Measurements from ENCODE around the gene EFCAB7. TPM values are rescaled to one million over a fixed set of nuclear protein-coding genes. Genes with fewer than 3 reads are reported as not detected.
A peak's percentile ranks its signal among the peaks of the same experiment; 100 is the strongest.
"Not testable (repeated sequence)": the region's sequence is repeated elsewhere in the genome, so short reads cannot be mapped to it uniquely, and the experiment has no call there.

Gene EFCAB7
- total RNA-seq, 1 experiment from 2014 or later: 2.8 TPM

DNA sequence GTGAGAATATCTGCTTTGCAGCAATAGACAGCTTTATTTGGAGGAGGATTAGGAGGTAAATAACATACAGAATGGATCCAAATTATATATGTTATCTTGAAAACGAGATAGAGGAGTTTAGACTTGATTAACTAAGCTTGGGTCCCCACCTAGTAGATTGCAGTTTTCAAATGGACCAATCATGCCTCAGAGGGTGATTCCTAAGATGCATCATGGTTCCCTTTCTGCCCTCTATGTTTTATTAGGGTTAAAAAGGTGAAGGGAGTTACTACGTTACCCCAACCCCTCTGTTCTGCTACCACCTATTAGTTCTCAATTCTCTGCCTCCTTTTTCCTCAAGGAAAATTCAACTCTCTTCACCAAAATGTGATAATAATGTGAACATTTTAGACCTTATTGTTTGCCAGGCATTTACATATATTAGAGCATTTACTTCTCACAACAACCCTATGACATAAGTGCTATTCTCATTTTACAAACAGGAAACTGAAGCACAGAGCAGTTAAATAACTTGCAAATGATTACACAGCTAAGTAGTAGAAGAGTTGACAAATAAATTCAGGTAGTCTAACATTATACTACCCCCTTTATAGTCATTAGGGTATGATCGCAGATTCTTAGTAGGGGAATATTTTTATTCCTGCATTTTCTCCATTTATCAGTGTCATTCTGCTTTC lies 46.5 kb downstream of the EFCAB7 start:
- Mint-ChIP-seq H3K4me1 (peaks cover 24% of the 10 kb centered on the region), H3K27me3 (ENCODE audit: low read depth) (no peaks in the 10 kb centered on the region), H3K27ac (peak overlapping the region; percentile 20), H3K36me3 (peaks cover 6% of the 10 kb centered on the region), H3K4me3 (no peak overlapping the region), H3K9me3 (peaks cover 12% of the 10 kb centered on the region)
- no peak for DNase-seq (ENCODE audit: low spot score)
- CTCF ChIA-PET: no interaction called here
- POLR2A ChIA-PET: no interaction called here
- ATAC-seq: no peak; the same call in 1 of the 2 replicates
- TF ChIP-seq GTF2I (CRISPR knock-in tag; conservative IDR thresholded peaks at IDR 0.05) (no peak), FOXJ3 (CRISPR knock-in tag; IDR thresholded peaks at IDR 0.05; ENCODE audit: borderline replicate concordance) (no peak), TEAD4 (CRISPR knock-in tag; IDR thresholded peaks at IDR 0.05) (no peak), RELA (CRISPR knock-in tag; IDR thresholded peaks at IDR 0.05; ENCODE audit: borderline replicate concordance) (no peak), SP1 (CRISPR knock-in tag; conservative IDR thresholded peaks at IDR 0.05) (no peak), NFYB (CRISPR knock-in tag; conservative IDR thresholded peaks at IDR 0.05; ENCODE audit: low read depth) (no peak), NFATC4 (CRISPR knock-in tag; IDR thresholded peaks at IDR 0.05) (no peak), EMX1 (CRISPR knock-in tag; IDR thresholded peaks at IDR 0.05) (no peak), SMAD4 (CRISPR knock-in tag; IDR thresholded peaks at IDR 0.05) (no peak), JUN (CRISPR knock-in tag; IDR thresholded peaks at IDR 0.05) (no peak), NR1H2 (CRISPR knock-in tag; IDR thresholded peaks at IDR 0.05) (no peak), ZNF423 (CRISPR knock-in tag; IDR thresholded peaks at IDR 0.05) (no peak), FOXK1 (CRISPR knock-in tag; IDR thresholded peaks at IDR 0.05) (no peak), ZNF232 (CRISPR knock-in tag; IDR thresholded peaks at IDR 0.05) (no peak)
- TF ChIP-seq, protein P1, sequence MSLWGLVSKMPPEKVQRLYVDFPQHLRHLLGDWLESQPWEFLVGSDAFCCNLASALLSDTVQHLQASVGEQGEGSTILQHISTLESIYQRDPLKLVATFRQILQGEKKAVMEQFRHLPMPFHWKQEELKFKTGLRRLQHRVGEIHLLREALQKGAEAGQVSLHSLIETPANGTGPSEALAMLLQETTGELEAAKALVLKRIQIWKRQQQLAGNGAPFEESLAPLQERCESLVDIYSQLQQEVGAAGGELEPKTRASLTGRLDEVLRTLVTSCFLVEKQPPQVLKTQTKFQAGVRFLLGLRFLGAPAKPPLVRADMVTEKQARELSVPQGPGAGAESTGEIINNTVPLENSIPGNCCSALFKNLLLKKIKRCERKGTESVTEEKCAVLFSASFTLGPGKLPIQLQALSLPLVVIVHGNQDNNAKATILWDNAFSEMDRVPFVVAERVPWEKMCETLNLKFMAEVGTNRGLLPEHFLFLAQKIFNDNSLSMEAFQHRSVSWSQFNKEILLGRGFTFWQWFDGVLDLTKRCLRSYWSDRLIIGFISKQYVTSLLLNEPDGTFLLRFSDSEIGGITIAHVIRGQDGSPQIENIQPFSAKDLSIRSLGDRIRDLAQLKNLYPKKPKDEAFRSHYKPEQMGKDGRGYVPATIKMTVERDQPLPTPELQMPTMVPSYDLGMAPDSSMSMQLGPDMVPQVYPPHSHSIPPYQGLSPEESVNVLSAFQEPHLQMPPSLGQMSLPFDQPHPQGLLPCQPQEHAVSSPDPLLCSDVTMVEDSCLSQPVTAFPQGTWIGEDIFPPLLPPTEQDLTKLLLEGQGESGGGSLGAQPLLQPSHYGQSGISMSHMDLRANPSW (CRISPR knock-in tag; conservative IDR thresholded peaks at IDR 0.05; ENCODE audit: low read depth): no peak
- TF ChIP-seq, protein P2, sequence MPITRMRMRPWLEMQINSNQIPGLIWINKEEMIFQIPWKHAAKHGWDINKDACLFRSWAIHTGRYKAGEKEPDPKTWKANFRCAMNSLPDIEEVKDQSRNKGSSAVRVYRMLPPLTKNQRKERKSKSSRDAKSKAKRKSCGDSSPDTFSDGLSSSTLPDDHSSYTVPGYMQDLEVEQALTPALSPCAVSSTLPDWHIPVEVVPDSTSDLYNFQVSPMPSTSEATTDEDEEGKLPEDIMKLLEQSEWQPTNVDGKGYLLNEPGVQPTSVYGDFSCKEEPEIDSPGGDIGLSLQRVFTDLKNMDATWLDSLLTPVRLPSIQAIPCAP (CRISPR knock-in tag; IDR thresholded peaks at IDR 0.05): no peak
- TF ChIP-seq, protein P3, sequence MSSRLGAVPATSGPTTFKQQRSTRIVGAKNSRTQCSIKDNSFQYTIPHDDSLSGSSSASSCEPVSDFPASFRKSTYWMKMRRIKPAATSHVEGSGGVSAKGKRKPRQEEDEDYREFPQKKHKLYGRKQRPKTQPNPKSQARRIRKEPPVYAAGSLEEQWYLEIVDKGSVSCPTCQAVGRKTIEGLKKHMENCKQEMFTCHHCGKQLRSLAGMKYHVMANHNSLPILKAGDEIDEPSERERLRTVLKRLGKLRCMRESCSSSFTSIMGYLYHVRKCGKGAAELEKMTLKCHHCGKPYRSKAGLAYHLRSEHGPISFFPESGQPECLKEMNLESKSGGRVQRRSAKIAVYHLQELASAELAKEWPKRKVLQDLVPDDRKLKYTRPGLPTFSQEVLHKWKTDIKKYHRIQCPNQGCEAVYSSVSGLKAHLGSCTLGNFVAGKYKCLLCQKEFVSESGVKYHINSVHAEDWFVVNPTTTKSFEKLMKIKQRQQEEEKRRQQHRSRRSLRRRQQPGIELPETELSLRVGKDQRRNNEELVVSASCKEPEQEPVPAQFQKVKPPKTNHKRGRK (CRISPR knock-in tag; IDR thresholded peaks at IDR 0.05; ENCODE audit: borderline replicate concordance): no peak
- TF ChIP-seq, protein P4, sequence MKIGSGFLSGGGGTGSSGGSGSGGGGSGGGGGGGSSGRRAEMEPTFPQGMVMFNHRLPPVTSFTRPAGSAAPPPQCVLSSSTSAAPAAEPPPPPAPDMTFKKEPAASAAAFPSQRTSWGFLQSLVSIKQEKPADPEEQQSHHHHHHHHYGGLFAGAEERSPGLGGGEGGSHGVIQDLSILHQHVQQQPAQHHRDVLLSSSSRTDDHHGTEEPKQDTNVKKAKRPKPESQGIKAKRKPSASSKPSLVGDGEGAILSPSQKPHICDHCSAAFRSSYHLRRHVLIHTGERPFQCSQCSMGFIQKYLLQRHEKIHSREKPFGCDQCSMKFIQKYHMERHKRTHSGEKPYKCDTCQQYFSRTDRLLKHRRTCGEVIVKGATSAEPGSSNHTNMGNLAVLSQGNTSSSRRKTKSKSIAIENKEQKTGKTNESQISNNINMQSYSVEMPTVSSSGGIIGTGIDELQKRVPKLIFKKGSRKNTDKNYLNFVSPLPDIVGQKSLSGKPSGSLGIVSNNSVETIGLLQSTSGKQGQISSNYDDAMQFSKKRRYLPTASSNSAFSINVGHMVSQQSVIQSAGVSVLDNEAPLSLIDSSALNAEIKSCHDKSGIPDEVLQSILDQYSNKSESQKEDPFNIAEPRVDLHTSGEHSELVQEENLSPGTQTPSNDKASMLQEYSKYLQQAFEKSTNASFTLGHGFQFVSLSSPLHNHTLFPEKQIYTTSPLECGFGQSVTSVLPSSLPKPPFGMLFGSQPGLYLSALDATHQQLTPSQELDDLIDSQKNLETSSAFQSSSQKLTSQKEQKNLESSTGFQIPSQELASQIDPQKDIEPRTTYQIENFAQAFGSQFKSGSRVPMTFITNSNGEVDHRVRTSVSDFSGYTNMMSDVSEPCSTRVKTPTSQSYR (CRISPR knock-in tag; IDR thresholded peaks at IDR 0.05): no peak

DNA sequence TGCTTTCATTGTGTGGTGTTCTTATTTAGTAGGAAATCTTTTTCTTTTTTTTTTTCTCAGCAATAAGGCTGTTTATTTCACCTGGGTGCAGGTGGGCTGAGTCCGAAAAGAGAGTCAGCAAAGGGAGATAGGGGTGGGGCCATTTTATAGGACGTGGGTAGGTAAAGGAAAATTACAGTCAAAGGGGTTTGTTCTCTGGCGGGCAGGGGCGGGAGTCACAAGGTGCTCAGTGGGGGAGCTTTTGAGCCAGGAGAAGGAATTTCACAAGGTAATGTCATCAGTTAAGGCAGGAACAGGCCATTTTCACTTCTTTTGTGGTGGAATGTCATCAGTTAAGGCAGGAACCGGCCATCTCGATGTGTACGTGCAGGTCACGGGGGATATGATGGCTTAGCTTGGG lies 49.4 kb downstream of the EFCAB7 start:
- H3K27ac Mint-ChIP-seq; POLR2A ChIA-PET; H3K36me3 Mint-ChIP-seq; H3K9me3 Mint-ChIP-seq; ATAC-seq; H3K27me3 Mint-ChIP-seq (ENCODE audit: low read depth); H3K4me3 Mint-ChIP-seq: not testable (repeated sequence)
- peak; percentile 53 for DNase-seq (ENCODE audit: low spot score)
- H3K4me1 Mint-ChIP-seq: peaks cover 33% of the 10 kb centered on the region
- CTCF ChIA-PET: interaction anchor here (0.7 to 2.5 kb wide), 2 partner anchors 29 to 35 kb away, joined by 3 to 7 read pairs; no protein-coding TSS in a partner anchor
